NT2/D1 (cell line): ENCODE data around the gene NPSR1.
"Not testable (repeated sequence)": the region's sequence is repeated elsewhere in the genome, so short reads cannot be mapped to it uniquely, and the experiment has no call there.

ENCODE experiments used
- DNase-seq: peaks from one replicate; pipeline ENCODE4 v3.0.0-alpha.2; 2011; ENCODE audit warnings: low read depth, low spot score
- H3K27me3 ChIP-seq: 2 replicates; pipeline ENCODE4 v1.6.0; 2011; ENCODE audit warnings: mild to moderate bottlenecking; ENCODE audit not compliant: insufficient read length, insufficient read depth
- H3K36me3 ChIP-seq: 2 replicates; pipeline ENCODE4 v1.6.1; 2011; ENCODE audit warnings: mild to moderate bottlenecking, low read length, mixed read lengths; ENCODE audit not compliant: insufficient read depth, insufficient read length
- H3K4me1 ChIP-seq: 2 replicates; pipeline ENCODE4 v1.5.1; 2011; ENCODE audit not compliant: insufficient read depth, insufficient read length
- H3K4me3 ChIP-seq: 2 replicates; pipeline ENCODE4 v1.5.1; 2011; ENCODE audit warnings: low read depth; ENCODE audit not compliant: insufficient read length
- H3K9ac ChIP-seq: 2 replicates; pipeline ENCODE4 v1.6.0; 2011; ENCODE audit warnings: low read depth; ENCODE audit not compliant: insufficient read length
- H3K9me3 ChIP-seq: 2 replicates; pipeline ENCODE4 v1.5.1; 2011; ENCODE audit warnings: mild to moderate bottlenecking, low read length; ENCODE audit not compliant: insufficient read depth
- SUZ12 ChIP-seq: IDR thresholded peaks from 2 replicates; pipeline ENCODE4 v1.6.1; 2011; ENCODE audit not compliant: insufficient read length, insufficient read depth; ENCODE audit errors: extremely low read depth
- YY1 ChIP-seq: IDR thresholded peaks from 2 replicates; pipeline ENCODE4 v1.6.1; 2011; ENCODE audit not compliant: insufficient read length, insufficient read depth
- ZNF274 ChIP-seq: IDR thresholded peaks from 2 replicates; pipeline ENCODE4 v1.6.1; 2011; ENCODE audit warnings: mild to moderate bottlenecking, low read depth, low read length

Gene NPSR1

GRCh38 chr7:34851431-34851830 is 193.4 kb downstream of the NPSR1 start:
- no peak overlapping the region for H3K9ac ChIP-seq
- H3K4me3 ChIP-seq: no peak overlapping the region
- no peak for DNase-seq
- no peaks in the 10 kb centered on the region for H3K9me3 ChIP-seq
- TF ChIP-seq ZNF274 (no peak), YY1 (no peak), SUZ12 (no peak)
- H3K4me1 ChIP-seq: no peaks in the 10 kb centered on the region
- H3K27me3 ChIP-seq: no peaks in the 10 kb centered on the region
- no peaks in the 10 kb centered on the region for H3K36me3 ChIP-seq

- H3K27me3 ChIP-seq, H3K36me3 ChIP-seq, H3K9ac ChIP-seq, DNase-seq, H3K4me1 ChIP-seq, H3K4me3 ChIP-seq: not testable (repeated sequence)
- H3K9me3 ChIP-seq: peaks cover 15% of the 10 kb centered on the region
Observed at GRCh38 chr7:34858444-34858843, 200.4 kb downstream of the NPSR1 start.

- not testable (repeated sequence) for H3K27me3 ChIP-seq, H3K36me3 ChIP-seq, DNase-seq, H3K9ac ChIP-seq, H3K4me3 ChIP-seq, H3K4me1 ChIP-seq
- H3K9me3 ChIP-seq: peaks cover 15% of the 10 kb centered on the region
Observed at GRCh38 chr7:34859281-34859680, 201.3 kb downstream of the NPSR1 start.

GRCh38 chr7:34866222-34866621 is 208.2 kb downstream of the NPSR1 start:
- not testable (repeated sequence) for H3K4me1 ChIP-seq, H3K4me3 ChIP-seq, H3K9me3 ChIP-seq, DNase-seq, H3K27me3 ChIP-seq, H3K9ac ChIP-seq, H3K36me3 ChIP-seq

- H3K4me3 ChIP-seq, H3K9ac ChIP-seq, DNase-seq, H3K9me3 ChIP-seq, H3K36me3 ChIP-seq, H3K4me1 ChIP-seq, H3K27me3 ChIP-seq: not testable (repeated sequence)
Observed at GRCh38 chr7:34867341-34867740, 209.3 kb downstream of the NPSR1 start.

- H3K4me3 ChIP-seq, H3K9ac ChIP-seq, DNase-seq, H3K4me1 ChIP-seq, H3K27me3 ChIP-seq, H3K9me3 ChIP-seq, H3K36me3 ChIP-seq: not testable (repeated sequence)
Observed at GRCh38 chr7:34868602-34869001, 210.6 kb downstream of the NPSR1 start.

GRCh38 chr7:34869057-34869456 is 211.0 kb downstream of the NPSR1 start:
- H3K36me3 ChIP-seq: no peaks in the 10 kb centered on the region
- TF ChIP-seq YY1 (no peak), SUZ12 (no peak), ZNF274 (no peak)
- no peaks in the 10 kb centered on the region for H3K27me3 ChIP-seq
- no peak overlapping the region for H3K9ac ChIP-seq
- H3K4me1 ChIP-seq: no peaks in the 10 kb centered on the region
- DNase-seq: no peak
- H3K4me3 ChIP-seq: no peak overlapping the region
- no peaks in the 10 kb centered on the region; the same call in 1 of the 2 replicates for H3K9me3 ChIP-seq

- not testable (repeated sequence) for H3K27me3 ChIP-seq, H3K4me3 ChIP-seq, H3K36me3 ChIP-seq, H3K4me1 ChIP-seq, H3K9ac ChIP-seq, DNase-seq, H3K9me3 ChIP-seq
Observed at GRCh38 chr7:34870041-34870440, 212.0 kb downstream of the NPSR1 start.

GRCh38 chr7:34874329-34874728 is 216.3 kb downstream of the NPSR1 start:
- not testable (repeated sequence) for H3K36me3 ChIP-seq, H3K9ac ChIP-seq, H3K27me3 ChIP-seq, DNase-seq, H3K4me3 ChIP-seq, H3K9me3 ChIP-seq, H3K4me1 ChIP-seq
